EH (cell line): ENCODE data around the gene CYP2U1.
"Not testable (repeated sequence)": the region's sequence is repeated elsewhere in the genome, so short reads cannot be mapped to it uniquely, and the experiment has no call there.

ENCODE experiments used
- DNase-seq: peaks from one replicate; pipeline ENCODE4 v3.0.0-alpha.2; 2015; ENCODE audit warnings: low read depth

The CYP2U1 gene

DNA sequence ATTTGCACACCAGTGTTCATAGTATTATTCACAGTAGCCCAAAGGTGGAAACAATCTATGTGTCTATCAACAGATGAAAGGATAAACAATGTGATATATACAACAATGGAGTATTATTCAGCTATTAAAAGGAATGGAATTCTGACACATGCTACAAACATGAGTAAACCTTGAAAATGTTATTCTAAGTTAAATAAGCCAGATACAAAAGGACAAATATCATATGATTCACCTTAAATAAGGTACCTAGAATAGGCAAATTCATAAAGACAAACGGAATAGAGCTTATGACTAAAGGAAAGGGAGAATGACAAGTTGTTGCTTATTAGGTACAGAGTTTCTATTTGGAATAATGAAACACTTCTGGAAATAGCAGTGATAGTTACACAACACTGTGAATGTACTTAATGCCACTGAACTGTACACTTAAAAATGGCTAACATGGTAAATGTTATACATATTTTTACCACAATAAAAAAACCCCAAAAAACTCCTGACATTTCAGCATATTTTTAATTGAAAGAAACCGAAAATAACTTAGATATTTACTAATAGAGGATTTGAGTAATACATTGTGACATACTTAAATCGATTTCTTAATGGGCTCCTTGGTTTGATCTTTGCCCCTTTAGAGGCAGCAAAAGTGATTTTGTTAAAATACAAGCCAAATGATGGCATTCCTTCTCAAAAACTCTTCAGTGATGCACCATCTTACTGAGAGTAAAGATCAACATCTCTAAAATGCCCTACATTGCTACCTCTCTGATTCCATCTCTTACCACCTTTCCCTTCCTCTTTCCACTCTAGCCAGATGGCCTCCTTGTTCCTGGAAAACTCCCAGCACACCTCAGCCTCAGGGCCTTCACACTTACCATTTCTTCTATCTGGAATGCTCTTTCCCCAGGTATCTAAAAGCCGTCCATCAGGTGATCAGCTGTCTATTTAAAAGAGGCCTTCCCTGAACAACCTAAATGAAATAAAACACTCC, 8.6 kb upstream of the CYP2U1 start:
- no peak for DNase-seq

DNA sequence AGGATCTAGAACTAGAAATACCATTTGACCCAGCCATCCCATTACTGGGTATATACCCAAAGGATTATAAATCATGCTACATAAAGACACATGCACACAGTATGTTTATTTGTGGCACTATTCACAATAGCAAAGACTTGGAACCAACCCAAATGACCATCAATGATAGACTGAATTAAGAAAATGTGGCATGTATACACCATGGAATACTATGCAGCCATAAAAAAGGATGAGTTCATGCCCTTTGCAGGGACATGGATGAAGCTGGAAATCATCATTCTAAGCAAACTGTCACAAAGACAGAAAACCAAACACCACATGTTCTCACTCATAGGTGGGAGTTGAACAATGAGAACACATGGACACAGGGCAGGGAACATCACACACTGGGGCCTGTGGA, 5.6 kb upstream of the CYP2U1 start:
- DNase-seq, result not testable (repeated sequence)

DNA sequence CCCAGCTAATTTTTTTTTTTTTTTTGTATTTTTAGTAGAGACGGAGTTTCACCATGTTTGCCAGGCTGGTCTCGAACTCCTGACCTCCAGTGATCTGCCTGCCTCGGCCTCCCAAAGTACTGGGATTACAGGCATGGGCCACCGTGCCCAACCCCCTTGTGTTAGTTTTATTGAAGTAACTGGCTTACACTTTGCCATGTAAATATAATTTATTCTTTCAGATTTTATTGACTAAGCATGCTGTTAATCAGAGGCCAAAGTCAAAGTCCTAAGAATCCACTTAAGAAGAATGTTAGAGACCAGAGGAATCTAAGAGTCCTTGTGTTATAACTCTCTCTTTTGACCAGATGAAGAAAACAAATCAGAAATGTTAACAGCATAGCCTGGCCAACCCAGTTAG, 4.5 kb upstream of the CYP2U1 start:
- DNase-seq, result not testable (repeated sequence)

DNA sequence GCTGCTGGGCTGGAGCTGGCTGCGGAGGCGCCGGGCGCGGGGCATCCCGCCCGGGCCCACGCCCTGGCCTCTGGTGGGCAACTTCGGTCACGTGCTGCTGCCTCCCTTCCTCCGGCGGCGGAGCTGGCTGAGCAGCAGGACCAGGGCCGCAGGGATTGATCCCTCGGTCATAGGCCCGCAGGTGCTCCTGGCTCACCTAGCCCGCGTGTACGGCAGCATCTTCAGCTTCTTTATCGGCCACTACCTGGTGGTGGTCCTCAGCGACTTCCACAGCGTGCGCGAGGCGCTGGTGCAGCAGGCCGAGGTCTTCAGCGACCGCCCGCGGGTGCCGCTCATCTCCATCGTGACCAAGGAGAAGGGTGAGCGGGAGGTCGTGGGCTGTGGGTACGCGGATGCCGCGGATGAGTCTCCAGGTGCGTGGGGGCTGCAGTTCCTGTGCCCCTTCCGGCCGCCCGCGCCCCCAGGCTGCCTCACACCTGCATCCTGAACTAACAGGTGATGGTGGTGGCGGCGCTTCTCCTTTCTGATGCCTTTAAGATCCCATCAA, 499 bp downstream of the CYP2U1 start:
- DNase-seq, result no peak

DNA sequence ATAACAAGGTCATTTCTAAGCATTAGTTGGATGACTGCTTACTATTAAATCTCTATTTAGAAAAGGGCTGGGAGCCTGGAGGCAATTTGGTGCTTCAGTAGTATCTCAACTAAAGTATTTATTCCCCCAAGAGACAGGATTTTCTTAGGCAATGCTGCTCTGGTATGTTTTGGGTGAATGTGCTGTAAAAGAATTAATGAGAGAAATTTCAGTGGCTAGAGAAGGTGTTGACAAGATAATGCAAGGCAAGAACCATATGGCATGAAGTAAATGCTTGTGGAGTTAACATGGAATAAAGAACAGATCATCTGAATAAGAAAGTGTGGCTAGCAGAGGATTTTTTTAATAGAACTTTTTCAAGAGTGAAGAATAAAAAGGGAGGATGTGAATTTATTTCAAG, 3.9 kb downstream of the CYP2U1 start:
- DNase-seq, result no peak

DNA sequence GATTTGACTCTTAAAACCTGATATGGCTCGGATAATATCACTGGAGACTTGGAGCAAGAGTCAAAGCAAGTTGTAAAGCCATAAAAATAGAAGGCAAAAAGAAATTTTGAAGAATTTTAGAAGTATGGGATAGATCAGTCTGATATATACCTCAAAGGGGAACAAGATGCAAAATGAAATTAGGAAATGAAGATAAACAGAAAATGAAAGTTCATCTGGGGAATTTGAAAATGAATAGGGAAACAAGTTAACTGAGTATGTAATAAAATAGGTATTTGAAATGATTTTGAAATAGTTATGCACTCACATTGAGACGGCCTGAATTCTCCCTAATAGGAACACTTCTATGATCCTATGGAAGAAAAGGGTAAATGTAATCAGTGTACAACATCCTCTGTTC, 5.7 kb downstream of the CYP2U1 start:
- DNase-seq, result no peak

DNA sequence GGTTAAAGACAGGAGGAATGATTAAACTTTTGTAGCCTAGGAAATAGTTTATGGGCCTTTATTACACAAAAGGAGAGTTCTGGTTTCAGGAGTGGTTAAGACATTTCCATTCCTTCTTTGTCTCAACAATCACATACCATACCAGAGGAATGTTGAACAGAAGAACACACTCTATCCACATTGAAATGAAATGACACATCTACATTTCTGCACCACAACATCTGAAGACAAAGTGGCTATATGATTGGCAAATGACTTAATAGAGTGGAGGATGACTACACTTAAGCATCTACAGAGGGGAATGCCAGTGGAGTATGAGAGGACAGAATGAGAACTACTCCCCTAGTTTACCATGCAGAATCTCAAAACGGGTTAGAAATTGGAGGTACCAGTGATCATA, 8.0 kb downstream of the CYP2U1 start:
- DNase-seq, result peak; percentile 79

DNA sequence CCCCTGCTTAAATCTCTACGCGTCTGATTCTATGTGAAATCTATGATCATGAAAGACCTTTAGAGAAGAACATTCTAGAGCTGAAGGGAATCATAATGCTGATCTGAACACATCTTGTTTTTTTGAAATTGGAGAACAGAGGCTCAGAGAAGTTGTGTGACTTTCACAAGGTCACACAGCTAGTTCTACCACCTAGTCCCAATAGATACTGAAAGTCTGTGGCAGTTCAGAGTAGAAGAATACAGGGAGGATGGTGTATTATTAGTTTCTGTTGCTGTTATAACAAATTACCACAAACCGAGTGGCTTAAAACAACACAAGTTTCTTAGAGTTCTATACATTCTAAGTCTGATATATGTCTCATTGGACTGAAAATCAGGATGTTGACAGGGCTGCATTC, 14.5 kb downstream of the CYP2U1 start:
- no peak for DNase-seq

DNA sequence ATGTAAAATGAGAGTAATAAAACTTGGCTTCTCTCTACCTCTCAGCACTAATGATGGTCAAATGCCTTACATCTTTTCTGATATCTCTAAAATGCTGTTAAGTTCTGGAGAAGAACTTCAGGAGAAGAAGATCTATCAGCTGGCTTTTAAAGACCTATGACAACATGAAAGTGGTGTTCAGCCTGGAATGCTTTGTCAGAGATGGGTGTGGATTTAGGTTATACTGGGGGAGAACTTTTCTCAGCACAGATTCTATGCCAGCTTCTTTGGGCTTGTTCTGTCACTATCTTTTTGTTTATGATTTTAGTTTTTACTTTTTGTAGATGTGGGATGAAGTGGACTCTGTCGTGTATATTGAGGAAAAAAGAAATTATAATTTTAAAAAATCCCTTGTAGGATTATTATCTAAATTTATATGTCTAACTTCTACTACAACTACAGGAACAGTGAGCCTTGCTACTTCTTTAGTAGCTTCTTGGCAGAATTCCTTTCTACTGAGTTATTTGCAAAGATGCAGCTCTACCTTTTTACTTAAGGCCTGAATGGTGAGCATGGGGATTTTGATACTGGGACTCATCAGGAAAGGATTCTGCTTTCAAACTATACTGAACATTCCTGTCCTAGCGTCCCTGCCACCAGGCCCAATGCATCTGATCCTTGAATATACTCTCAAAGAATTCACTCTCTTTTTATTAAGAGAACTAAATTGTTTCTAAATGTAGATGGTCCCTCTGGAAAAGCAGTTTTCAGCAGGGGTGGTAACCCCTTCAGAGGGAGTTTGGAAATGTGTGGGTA, 19.6 kb downstream of the CYP2U1 start:
- DNase-seq, result peak; percentile 33

DNA sequence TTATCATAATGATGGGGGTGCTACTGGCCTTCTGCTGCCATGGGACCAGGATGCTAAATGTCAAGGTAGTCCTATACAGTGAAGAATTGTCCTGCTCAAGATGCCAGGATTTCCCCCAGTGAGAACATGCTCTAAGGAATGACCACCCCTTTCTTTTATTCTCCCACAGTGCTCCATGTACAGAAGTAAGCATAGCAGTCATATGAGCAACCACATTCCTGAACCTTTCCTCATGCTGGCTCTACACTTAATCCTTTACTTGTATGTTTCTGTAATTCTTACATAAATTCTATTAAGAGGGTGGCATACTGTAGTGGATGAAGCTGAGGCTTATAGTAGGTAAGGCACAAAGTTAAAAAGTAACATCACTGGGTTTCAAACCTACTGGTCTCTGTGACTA, 20.2 kb downstream of the CYP2U1 start:
- peak; percentile 90 for DNase-seq

DNA sequence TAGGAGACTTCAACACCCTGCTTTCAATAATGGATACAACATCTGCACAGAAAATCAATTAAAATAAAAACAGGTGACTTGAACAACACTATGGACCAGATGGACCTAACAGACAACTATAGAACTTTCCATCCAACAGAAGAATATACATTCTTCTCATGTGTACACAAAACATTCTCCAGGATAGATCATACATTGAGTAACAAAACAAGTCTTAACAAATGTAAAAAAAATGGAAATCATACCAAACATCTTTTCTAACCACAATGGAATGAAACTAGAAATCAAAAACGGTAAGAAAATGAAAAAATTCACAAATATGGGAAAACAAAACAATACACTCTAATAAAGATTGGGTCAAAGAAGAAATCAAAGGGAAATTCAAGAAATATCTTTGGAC, 24.7 kb downstream of the CYP2U1 start:
- DNase-seq, result peak; percentile 6

DNA sequence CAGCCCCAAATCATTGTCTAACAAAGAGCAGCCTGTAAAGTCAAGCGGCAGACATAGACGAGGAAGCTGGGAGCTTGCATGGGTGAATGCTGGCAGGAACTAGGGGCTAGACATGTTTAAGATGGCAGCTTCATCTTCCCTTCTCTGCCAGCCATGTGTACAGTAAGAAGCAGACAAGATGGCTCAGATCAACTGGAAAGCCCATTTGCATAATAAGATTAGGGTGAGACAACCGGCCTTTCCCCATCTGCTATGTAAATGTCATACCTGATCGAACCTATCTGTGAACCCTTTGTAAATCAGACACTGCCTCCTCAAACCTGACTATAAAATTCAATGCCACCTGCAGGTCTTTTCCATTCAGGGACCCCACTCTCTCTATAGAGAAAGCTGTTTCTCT, 35.6 kb downstream of the CYP2U1 start:
- no peak for DNase-seq

DNA sequence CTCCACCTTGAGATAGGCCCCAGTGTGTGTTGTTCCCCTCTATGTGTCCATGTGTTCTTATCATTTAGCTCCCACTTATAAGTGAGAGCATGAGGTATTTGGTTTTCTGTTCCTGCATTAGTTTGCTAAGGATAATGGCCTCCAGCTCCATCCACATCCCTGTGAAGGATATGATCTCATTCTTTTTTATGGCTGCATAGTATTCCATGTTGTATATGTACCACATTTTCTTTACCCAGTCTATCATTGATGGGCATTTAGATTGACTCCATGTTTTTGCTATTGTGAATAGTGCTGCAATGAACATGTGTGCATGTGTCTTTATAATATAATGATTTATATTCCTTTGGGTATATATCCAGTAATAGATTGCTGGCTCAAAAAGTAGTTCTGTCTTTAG, 36.2 kb downstream of the CYP2U1 start:
- not testable (repeated sequence) for DNase-seq

DNA sequence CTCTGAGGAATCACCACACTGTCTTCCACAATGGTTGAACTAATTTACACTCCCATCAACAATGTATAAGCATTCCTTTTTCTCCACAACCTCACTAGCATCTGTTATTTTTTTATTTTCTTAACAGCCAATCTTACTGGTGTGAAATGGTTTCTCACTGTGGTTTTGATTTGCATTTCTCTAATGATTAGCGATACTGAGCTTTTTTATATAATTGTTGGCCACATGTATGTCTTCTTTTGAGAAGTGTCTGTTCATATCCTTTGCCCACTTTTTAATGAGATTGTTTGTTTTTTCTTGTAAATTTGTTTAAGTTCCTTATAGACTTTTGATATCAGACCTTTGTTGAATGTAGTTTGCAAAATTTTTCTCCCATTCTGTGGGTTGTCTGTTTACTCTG, 36.6 kb downstream of the CYP2U1 start:
- not testable (repeated sequence) for DNase-seq

DNA sequence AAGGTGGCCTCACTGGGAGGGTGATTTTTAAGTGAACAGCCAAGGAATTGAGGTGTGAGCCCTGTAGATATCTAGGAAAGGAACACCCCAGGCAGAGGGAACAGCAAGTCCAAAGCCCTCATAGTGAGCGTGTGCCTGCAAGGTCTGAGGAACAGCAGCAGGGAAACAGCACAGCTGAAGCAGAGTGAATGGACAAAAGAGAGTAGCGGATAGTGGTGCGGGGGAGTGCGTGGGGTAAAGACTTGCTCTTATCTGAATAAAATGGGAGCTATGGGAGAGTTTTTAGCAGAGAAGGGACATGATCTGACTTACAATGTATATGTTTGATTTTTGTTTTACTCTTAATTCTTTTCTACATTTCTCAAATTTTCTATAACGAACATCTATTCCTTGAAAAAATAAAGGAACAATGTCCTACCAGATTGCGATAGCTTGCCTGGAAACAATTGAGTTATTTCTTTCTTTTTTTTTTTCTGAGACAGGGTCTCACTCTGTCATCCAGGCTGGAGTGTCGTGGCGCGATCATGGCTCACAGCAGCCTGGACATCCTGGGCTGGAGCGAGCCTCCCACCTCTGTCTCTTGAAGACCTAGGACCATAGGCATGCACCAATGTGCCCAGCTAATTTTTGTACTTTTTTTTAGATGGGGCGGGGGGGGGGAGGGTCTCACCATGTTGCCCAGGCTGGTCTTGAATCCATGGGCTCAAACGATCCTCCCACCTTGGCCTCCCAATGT, 38.9 kb downstream of the CYP2U1 start:
- DNase-seq, result no peak

DNA sequence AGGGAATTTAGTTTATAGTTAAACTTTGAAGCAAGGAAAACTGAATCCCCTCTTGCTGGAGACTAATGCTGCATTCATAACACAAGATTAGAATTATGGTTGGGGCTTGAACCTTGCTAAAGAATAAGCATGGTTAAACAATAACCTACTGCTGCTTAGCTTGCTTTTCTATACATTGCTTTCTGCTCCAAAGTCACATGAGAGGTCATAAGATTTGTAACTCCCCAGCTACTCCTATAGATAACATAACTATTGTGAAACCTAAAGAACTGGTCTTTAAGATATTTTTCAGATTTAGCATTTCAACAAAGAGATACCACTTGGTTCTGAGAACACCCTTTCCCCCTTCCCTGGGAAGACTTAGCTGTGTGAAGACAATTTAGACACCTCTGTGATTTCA, 41.3 kb downstream of the CYP2U1 start:
- DNase-seq, result no peak

DNA sequence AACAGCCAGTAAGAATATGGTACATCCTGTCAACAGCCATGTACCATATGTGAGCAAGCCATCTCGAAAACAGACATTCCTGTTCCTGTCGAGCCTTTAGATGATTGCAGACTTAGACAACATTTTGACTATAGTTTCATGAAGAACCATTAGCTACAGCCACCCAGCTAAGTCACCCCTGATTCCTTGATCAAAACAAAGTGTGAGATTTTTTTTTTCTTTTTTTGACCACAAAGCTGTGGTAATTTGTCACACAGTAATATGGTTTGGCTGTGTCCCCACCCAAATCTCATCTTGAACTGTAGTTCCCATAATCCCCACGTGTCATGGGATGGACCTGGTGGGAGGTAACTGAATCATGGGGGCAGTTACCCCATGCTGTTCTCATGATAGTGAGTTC, 43.2 kb downstream of the CYP2U1 start:
- no peak for DNase-seq

DNA sequence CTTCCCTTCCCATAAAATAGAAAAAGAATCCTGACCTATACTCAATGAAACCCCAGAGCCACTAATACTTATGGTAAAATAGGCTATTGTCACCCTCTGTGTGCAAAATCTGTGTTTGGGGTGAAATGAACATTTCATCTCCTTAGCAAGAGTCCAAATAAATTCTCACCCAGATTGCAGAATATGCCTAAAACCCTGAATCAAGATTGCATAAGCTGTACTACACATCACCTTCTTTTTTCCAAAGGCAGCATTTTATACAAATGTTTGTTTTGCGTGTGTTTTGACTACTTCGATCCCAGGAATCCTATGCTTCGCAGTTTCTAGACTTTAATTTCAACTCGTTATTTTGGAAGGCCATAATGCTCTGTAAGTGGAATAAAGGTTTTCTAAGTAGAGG, 46.1 kb downstream of the CYP2U1 start:
- no peak for DNase-seq

DNA sequence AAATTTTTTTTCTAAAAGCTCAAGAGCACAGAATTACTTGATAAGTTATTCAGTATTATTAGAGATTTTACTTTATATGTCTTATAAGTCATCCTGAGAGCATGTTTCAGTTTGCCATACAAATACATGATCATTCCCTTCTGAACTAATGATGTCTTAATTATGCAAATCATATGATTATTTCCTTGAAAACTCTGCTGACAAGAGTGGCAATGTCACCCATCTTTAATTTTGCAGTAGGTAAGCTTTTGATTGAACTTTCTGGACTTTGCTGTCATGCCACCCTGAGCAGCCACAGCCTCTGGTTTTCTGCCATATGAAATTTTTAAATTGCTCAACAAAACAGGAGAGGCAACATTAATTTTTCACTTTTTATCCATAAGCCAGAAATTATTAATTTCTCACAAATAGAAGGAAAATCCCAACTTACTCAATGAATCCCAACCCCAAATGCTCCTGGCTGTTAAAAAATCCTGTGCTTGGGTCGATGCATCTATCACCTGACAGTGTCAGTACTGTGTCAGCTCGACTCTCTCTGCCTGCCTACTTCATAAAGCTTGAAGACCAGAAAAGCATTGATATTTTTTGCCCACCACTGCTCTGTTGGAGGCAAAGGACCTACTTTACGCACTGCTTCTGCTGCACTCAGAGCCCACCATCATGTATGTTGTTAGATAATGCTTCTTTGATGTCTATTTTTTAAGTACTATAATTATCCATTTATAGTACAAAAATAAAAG, 46.8 kb downstream of the CYP2U1 start:
- no peak for DNase-seq

DNA sequence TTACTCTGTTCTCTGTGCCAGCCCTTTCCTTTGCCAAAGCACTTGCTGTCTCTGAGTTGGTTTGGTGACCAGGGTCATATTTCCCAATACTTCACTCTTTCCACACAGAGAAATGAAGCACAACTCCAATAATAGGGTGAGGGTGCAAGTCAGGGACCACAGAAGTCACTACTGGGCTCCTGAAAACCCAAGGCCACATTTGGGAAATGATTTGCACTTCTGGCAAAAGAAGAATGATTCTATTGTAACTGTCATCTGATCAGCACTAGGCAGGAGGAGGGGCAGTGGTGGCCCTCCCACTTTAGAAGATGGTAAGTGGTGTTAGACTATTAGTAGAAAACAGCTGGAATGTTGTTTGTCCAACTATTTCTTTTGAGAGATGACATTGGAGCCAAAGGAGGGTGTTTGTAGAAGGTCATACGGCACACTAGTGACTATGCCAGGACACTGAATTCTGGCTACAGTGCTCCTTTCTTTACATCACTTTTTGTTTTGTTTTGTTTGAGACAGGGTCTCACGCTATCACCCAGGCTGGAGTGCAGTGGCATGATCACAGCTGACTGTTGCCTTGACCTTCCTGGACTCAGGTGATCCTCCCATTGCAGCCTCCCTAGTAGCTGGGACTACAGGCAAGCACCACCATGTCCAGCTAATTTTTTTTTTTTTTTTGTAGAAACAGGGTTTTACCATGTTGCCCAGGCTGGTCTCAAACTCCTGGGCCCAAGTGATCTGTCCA, 47.5 kb downstream of the CYP2U1 start:
- DNase-seq, result no peak
